HG02642 (cell line): ENCODE data around the gene TLE3.

Source experiments
- ATAC-seq: cut with Tn5 transposase; IDR thresholded peaks from one replicate; pipeline ENCODE4 v1.9.1; 2021; ENCODE audit warnings: mild to moderate bottlenecking; ENCODE audit not compliant: unreplicated experiment, poor library complexity

Gene TLE3

GRCh38 chr15:70088455-70088854 lies 9.3 kb downstream of the TLE3 start:
- no peak for ATAC-seq

- no peak for ATAC-seq
These were observed 9.9 kb downstream of the TLE3 start for GRCh38 chr15:70087708-70088352.

GRCh38 chr15:70086636-70087035 lies 11.1 kb downstream of the TLE3 start:
- ATAC-seq: no peak

- ATAC-seq: no peak
These were observed 13.3 kb downstream of the TLE3 start for GRCh38 chr15:70084461-70084860.

GRCh38 chr15:70083946-70084345 lies 13.8 kb downstream of the TLE3 start:
- no peak for ATAC-seq

GRCh38 chr15:70083418-70083817 lies 14.3 kb downstream of the TLE3 start:
- ATAC-seq: no peak

- no peak for ATAC-seq
These were observed 15.3 kb downstream of the TLE3 start for GRCh38 chr15:70082281-70082900.

GRCh38 chr15:70081612-70082011 lies 16.1 kb downstream of the TLE3 start:
- no peak for ATAC-seq

GRCh38 chr15:70080347-70080746 lies 17.4 kb downstream of the TLE3 start:
- no peak for ATAC-seq

- ATAC-seq: no peak
These were observed 17.8 kb downstream of the TLE3 start for GRCh38 chr15:70079888-70080287.

- no peak for ATAC-seq
These were observed 18.9 kb downstream of the TLE3 start for GRCh38 chr15:70078578-70079417.

GRCh38 chr15:70077188-70078147 lies 20.2 kb downstream of the TLE3 start:
- ATAC-seq: no peak

GRCh38 chr15:70074380-70074779 lies 23.3 kb downstream of the TLE3 start:
- no peak for ATAC-seq

GRCh38 chr15:70072479-70072878 lies 25.2 kb downstream of the TLE3 start:
- ATAC-seq: no peak

GRCh38 chr15:70071799-70072198 lies 25.9 kb downstream of the TLE3 start:
- no peak for ATAC-seq

- ATAC-seq: no peak
These were observed 28.0 kb downstream of the TLE3 start for GRCh38 chr15:70069716-70070115.

GRCh38 chr15:70068783-70069565 lies 28.7 kb downstream of the TLE3 start:
- ATAC-seq: no peak

- no peak for ATAC-seq
These were observed 30.0 kb downstream of the TLE3 start for GRCh38 chr15:70067681-70068080.

- no peak for ATAC-seq
These were observed 30.7 kb downstream of the TLE3 start for GRCh38 chr15:70067011-70067410.

- ATAC-seq: no peak
These were observed 31.3 kb downstream of the TLE3 start for GRCh38 chr15:70066447-70066846.
